OCI-LY7 (cell line): ENCODE results near the gene PTAFR.

Experiments used
- EZH2phosphoT487 ChIP-seq: fragments of 200-600 bp; sonication (generic); IDR thresholded peaks from 2 replicates; pipeline ENCODE4 v1.6.1; 2018; ENCODE audit warnings: low read depth, borderline replicate concordance, mild to moderate bottlenecking, mixed run types, antibody characterized with exemption, low read length, moderate library complexity, mixed read lengths
- TF ChIP-seq, protein P1 (sequence below): fragments of 200-600 bp; sonication (generic); conservative IDR thresholded peaks from 2 replicates; pipeline ENCODE4 v1.5.1; 2014; ENCODE audit warnings: mild to moderate bottlenecking, antibody characterized with exemption, low read length, moderate library complexity, mixed read lengths

DNA sequence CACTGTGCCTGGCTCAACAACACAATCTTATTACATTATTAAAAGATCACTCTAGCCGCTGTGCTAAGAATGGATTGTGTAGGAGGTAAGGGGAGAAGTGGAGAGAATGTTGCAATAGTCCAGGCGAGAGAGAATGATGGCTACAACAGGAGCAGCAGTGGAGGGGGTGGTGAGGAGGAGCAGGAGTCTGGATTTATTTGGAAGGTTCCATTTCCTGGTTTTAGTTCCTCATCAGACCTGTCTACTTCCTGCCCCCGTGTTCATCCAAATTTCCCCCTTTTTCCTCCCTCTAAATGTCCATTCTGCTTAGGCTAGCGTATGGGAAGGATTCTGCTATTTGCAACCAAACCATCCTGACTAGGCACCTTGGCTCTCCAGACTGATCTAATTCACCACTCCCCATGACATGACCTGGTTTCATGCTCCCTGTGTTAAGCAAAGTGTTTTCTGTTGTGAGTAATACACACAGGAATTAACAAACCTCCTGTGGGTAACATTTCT lies 53.0 kb downstream of the PTAFR start:
- TF ChIP-seq, protein P1, sequence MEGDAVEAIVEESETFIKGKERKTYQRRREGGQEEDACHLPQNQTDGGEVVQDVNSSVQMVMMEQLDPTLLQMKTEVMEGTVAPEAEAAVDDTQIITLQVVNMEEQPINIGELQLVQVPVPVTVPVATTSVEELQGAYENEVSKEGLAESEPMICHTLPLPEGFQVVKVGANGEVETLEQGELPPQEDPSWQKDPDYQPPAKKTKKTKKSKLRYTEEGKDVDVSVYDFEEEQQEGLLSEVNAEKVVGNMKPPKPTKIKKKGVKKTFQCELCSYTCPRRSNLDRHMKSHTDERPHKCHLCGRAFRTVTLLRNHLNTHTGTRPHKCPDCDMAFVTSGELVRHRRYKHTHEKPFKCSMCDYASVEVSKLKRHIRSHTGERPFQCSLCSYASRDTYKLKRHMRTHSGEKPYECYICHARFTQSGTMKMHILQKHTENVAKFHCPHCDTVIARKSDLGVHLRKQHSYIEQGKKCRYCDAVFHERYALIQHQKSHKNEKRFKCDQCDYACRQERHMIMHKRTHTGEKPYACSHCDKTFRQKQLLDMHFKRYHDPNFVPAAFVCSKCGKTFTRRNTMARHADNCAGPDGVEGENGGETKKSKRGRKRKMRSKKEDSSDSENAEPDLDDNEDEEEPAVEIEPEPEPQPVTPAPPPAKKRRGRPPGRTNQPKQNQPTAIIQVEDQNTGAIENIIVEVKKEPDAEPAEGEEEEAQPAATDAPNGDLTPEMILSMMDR: no peak
- no peak for TF ChIP-seq EZH2phosphoT487
